ENCODE measurements around the gene CISD3.
"Not testable (repeated sequence)": the region's sequence is repeated elsewhere in the genome, so short reads cannot be mapped to it uniquely, and the experiment has no call there.

Gene CISD3

DNA sequence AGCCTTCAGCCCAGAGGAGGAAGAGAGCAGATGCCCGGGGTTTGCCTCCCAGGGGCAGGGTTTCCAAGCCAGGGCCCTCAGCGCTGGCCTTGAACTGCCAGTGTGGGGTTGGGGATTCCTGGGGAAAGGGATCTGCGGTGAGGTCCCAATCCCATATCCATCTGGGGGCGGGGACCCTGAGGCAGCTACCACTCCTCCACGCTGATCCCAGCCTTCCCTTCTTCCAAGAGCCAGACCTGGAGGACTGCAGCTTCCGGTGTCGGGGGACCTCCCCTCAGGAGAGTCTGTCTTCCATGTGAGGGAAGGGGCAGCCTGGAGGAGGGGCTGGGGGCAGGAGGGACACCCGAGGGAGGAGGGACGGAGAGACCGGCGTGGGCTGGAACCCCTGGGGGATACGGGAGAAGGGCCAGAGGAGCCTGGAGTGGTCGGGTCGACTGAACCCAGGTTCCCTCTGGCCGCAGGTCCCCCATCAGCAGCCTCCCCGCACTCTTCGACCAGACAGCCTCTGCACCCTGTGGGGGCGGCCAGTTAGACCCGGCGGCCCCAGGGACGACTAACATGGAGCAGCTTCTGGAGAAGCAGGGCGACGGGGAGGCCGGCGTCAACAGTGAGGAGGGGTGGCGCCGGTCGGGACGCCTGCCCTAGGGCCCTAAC, 10.7 kb upstream of the CISD3 start:
- no peak for DNase-seq (ENCODE audit: low read depth, low spot score)
- no peak overlapping the region for H3K4me3 ChIP-seq (ENCODE audit: low read depth, low read length)
- TF ChIP-seq, protein P1, sequence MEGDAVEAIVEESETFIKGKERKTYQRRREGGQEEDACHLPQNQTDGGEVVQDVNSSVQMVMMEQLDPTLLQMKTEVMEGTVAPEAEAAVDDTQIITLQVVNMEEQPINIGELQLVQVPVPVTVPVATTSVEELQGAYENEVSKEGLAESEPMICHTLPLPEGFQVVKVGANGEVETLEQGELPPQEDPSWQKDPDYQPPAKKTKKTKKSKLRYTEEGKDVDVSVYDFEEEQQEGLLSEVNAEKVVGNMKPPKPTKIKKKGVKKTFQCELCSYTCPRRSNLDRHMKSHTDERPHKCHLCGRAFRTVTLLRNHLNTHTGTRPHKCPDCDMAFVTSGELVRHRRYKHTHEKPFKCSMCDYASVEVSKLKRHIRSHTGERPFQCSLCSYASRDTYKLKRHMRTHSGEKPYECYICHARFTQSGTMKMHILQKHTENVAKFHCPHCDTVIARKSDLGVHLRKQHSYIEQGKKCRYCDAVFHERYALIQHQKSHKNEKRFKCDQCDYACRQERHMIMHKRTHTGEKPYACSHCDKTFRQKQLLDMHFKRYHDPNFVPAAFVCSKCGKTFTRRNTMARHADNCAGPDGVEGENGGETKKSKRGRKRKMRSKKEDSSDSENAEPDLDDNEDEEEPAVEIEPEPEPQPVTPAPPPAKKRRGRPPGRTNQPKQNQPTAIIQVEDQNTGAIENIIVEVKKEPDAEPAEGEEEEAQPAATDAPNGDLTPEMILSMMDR (IDR thresholded peaks at IDR 0.05; ENCODE audit: low read depth, low read length) = no peak
- in situ Hi-C loops (cut with HindIII; ENCODE audit: low sequenced_read_pairs) = no loop called here

GRCh38 chr17:38719943-38720641, 10.0 kb upstream of the CISD3 start:
- in situ Hi-C loops (cut with HindIII; ENCODE audit: low sequenced_read_pairs) = no loop called here

DNA sequence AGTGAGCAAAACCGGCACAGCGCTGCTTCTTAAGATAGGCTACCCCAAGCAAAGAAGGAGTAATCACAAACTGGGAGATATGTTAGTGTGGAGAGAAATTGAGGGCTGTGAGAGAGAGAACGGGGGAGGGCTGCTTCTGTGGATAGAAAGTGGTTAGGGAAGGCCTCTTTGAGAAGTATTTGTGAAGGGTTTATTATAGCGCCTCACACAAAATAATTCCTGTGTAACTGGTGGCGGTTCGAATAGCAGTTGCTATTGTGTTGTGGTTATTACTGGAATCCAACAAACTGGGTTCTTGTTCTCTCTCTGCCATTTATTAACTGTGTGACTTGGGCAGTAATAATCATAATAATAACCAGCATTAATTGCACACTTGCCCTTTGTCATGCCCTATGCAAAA, 9.2 kb upstream of the CISD3 start:
- no peak overlapping the region for H3K4me3 ChIP-seq (ENCODE audit: low read depth, low read length)
- in situ Hi-C loops (cut with HindIII; ENCODE audit: low sequenced_read_pairs) = no loop called here
- TF ChIP-seq, protein P1 (IDR thresholded peaks at IDR 0.05; ENCODE audit: low read depth, low read length) = no peak
- no peak for DNase-seq (ENCODE audit: low read depth, low spot score)

More at GRCh38 chr17:38719943-38720641, 10.0 kb upstream of the CISD3 start:
- TF ChIP-seq, protein P1 (IDR thresholded peaks at IDR 0.05; ENCODE audit: low read depth, low read length) = no peak
- DNase-seq (ENCODE audit: low read depth, low spot score) = no peak
- H3K4me3 ChIP-seq (ENCODE audit: low read depth, low read length) = no peak overlapping the region

DNA sequence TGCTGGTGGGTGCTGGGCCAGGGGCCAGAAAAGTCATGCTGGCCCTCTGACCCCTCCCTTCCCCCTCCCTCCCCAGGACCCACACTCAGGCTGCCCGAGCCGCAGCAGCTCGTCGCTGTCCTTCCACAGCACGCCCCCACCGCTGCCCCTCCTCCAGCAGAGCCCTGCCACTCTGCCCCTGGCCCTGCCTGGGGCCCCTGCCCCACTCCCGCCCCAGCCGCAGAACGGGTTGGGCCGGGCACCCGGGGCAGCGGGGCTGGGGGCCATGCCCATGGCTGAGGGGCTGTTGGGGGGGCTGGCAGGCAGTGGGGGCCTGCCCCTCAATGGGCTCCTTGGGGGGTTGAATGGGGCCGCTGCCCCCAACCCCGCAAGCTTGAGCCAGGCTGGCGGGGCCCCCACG, 8.3 kb upstream of the CISD3 start:
- H3K4me3 ChIP-seq (ENCODE audit: low read depth, low read length) = no peak overlapping the region
- no peak for DNase-seq (ENCODE audit: low read depth, low spot score)
- TF ChIP-seq, protein P1 (IDR thresholded peaks at IDR 0.05; ENCODE audit: low read depth, low read length) = no peak
- in situ Hi-C loops (cut with HindIII; ENCODE audit: low sequenced_read_pairs) = no loop called here

- DNase-seq (ENCODE audit: low read depth, low spot score) = peak; percentile 55
- in situ Hi-C loops (cut with HindIII; ENCODE audit: low sequenced_read_pairs) = no loop called here
- TF ChIP-seq, protein P1 (IDR thresholded peaks at IDR 0.05; ENCODE audit: low read depth, low read length) = no peak
- H3K4me3 ChIP-seq (ENCODE audit: low read depth, low read length) = no peak overlapping the region
Observed at GRCh38 chr17:38724337-38724988, 5.7 kb upstream of the CISD3 start.

DNA sequence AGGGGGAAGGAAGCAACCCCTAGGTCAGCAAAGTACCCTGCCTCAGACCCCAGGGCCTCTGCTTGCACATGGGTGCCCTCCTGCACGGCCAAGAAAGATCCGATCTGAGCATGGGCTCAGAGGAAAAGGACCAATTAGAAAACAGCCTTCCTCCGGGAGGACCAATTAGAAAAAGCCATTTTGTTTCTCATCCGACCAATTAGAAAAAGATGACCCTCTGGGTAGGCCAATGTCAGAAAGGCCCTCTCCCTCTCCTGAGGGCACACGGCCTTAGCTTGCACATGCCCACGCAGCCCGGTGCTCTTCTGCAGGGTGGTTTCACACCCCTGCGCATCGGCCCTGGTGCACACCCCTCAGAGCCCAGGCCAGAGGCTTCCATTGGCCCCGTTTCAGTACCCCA, 5.1 kb upstream of the CISD3 start:
- TF ChIP-seq, protein P1 (IDR thresholded peaks at IDR 0.05; ENCODE audit: low read depth, low read length) = no peak
- in situ Hi-C loops (cut with HindIII; ENCODE audit: low sequenced_read_pairs) = no loop called here
- DNase-seq (ENCODE audit: low read depth, low spot score) = no peak
- no peak overlapping the region for H3K4me3 ChIP-seq (ENCODE audit: low read depth, low read length)

- in situ Hi-C loops (cut with HindIII; ENCODE audit: low sequenced_read_pairs); H3K4me3 ChIP-seq (ENCODE audit: low read depth, low read length); DNase-seq (ENCODE audit: low read depth, low spot score): not testable (repeated sequence)
Observed at GRCh38 chr17:38726145-38726544, 4.0 kb upstream of the CISD3 start.

All from astrocyte of the spinal cord (primary cell).